Activated naive CD8-positive, alpha-beta T cell (primary cell): ENCODE measurements around the gene CGB5.
"Not testable (repeated sequence)": the region's sequence is repeated elsewhere in the genome, so short reads cannot be mapped to it uniquely, and the experiment has no call there.

Experiments
- H3K27ac Mint-ChIP-seq: one replicate; pipeline ENCODE4 v1.8.0; 2021; ENCODE audit warnings: mixed read lengths
- H3K27me3 Mint-ChIP-seq: one replicate; pipeline ENCODE4 v1.8.0; 2021; ENCODE audit warnings: mixed read lengths
- H3K36me3 Mint-ChIP-seq: one replicate; pipeline ENCODE4 v1.8.0; 2021; ENCODE audit warnings: mixed read lengths
- H3K4me1 Mint-ChIP-seq: one replicate; pipeline ENCODE4 v1.8.0; 2021; ENCODE audit warnings: low read depth, mixed read lengths
- H3K4me3 Mint-ChIP-seq: one replicate; pipeline ENCODE4 v1.8.0; 2021; ENCODE audit warnings: mild to moderate bottlenecking, mixed read lengths
- H3K9me3 Mint-ChIP-seq: one replicate; pipeline ENCODE4 v1.8.0; 2021; ENCODE audit warnings: low read depth, mixed read lengths

The CGB5 gene

DNA sequence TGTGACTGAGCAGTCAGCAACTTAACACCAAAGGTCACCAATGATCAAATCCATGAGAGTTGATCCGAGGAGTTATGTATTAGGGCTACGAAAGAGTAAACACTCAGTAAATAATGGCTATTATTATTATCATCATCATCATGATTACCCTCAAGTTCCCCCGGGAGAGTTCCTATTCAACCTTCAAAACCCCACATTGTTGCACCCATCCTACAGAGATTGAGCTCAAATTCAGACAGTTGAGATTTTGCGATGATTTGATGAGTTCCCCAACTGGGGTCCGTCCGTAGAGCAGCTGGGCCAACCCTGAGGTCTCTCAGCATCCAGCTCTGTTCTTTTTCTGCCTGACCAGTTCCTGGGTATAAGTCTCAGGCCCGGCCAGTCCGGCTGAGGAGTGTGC lies 5.5 kb upstream of the CGB5 start:
- not testable (repeated sequence) for H3K27ac Mint-ChIP-seq, H3K4me1 Mint-ChIP-seq, H3K36me3 Mint-ChIP-seq, H3K27me3 Mint-ChIP-seq, H3K4me3 Mint-ChIP-seq, H3K9me3 Mint-ChIP-seq

GRCh38 chr19:49038557-49039276 lies 4.9 kb upstream of the CGB5 start:
- H3K4me3 Mint-ChIP-seq, H3K27ac Mint-ChIP-seq, H3K9me3 Mint-ChIP-seq, H3K4me1 Mint-ChIP-seq, H3K36me3 Mint-ChIP-seq, H3K27me3 Mint-ChIP-seq: not testable (repeated sequence)

- H3K27me3 Mint-ChIP-seq, H3K9me3 Mint-ChIP-seq, H3K27ac Mint-ChIP-seq, H3K36me3 Mint-ChIP-seq, H3K4me3 Mint-ChIP-seq, H3K4me1 Mint-ChIP-seq: not testable (repeated sequence)
Observed at GRCh38 chr19:49039736-49040135, 3.9 kb upstream of the CGB5 start.

DNA sequence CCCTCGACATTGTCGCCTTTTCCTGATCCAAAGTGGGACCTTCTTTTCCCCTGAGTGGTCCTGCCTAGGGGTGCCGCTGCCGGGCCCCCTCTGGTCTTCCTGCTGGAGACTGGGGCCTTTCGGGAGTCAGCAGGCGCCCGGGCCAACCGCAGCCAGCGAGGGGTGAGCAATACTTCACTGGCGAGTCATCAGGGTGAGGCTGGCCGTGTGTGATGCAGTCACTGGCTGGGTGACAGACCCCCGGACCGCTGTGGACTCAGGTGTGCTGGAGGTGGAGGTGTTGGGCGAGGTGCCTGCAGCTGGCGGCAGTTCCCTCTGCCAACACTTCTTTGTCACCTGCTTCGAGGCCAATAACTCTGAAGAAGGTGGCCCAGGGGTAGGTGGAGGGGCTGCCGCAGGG lies 1.5 kb upstream of the CGB5 start:
- Mint-ChIP-seq H3K36me3 (no peaks in the 10 kb centered on the region), H3K27me3 (no peaks in the 10 kb centered on the region), H3K27ac (no peak overlapping the region), H3K4me1 (no peaks in the 10 kb centered on the region), H3K9me3 (no peaks in the 10 kb centered on the region), H3K4me3 (no peak overlapping the region)

- H3K4me1 Mint-ChIP-seq, H3K9me3 Mint-ChIP-seq, H3K27ac Mint-ChIP-seq, H3K36me3 Mint-ChIP-seq, H3K4me3 Mint-ChIP-seq, H3K27me3 Mint-ChIP-seq: not testable (repeated sequence)
Observed at GRCh38 chr19:49042666-49043065, 982 bp upstream of the CGB5 start.

GRCh38 chr19:49049011-49049410 lies 5.4 kb downstream of the CGB5 start, which contains the start of gene CGB8:
Gene CGB8 (minus strand): TSS chr19:49049111. CDS start chr19:49048739, 372 bp downstream.
- not testable (repeated sequence) for H3K9me3 Mint-ChIP-seq, H3K4me1 Mint-ChIP-seq, H3K27ac Mint-ChIP-seq, H3K4me3 Mint-ChIP-seq, H3K36me3 Mint-ChIP-seq, H3K27me3 Mint-ChIP-seq

DNA sequence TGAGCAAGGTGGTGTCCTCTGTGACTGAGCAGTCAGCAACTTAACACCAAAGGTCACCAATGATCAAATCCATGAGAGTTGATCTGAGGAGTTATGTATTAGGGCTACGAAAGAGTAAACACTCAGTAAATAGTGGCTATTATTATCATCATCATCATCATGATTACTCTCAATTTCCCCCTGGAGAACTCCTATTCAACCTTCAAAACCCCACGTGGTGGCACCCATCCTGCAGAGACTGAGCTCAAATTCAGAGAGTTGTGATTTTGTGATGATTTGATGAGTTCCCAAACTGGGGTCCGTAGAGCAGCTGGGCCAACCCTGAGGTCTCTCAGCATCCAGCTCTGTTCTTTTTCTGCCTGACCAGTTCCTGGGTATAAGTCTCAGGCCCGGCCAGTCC lies 6.2 kb downstream of the CGB5 start:
- H3K27me3 Mint-ChIP-seq, H3K36me3 Mint-ChIP-seq, H3K9me3 Mint-ChIP-seq, H3K27ac Mint-ChIP-seq, H3K4me3 Mint-ChIP-seq, H3K4me1 Mint-ChIP-seq: not testable (repeated sequence)

- H3K27ac Mint-ChIP-seq, H3K27me3 Mint-ChIP-seq, H3K9me3 Mint-ChIP-seq, H3K4me1 Mint-ChIP-seq, H3K4me3 Mint-ChIP-seq, H3K36me3 Mint-ChIP-seq: not testable (repeated sequence)
Observed at GRCh38 chr19:49050376-49051033, 6.9 kb downstream of the CGB5 start.

DNA sequence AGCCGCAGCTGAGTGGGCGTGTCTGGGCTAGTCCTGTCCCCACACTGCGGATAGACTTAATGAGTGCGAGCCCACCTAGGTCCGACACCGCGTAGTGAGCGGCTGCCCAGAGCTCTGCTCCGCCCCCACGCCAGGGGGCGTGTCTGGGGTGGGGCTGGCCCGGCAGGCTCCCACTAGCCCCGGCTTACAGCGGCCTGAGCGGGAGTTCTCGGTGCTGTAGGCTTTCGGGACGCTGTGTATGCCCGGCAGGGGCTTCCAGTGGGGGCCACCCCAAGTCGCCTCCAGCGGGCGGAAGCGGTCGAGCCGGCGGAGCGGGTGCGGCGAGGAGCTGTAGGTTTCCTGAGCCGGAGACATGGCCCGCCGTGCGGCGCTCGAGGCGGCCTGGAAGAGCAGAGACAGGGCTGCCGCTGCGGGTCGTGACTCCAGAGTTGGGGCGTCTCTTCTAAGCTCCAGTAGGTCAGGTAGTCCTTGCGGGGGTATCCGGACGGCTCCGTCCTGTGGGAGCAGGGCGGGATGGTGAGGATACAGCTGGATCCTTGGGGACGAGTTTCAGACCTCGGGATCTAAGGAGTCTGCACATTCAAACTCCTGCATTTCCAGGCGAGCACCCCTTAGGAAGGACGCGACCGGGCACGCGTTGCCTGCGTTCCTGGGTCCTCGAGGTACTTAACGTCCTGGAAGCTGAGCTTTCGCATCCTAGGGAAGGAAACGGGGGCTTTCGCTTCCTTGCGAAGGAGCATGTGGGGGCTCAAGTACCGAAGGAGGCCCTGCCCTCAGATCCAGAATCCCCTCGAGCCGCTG lies 12.7 kb downstream of the CGB5 start:
- Mint-ChIP-seq H3K27me3 (peaks cover 12% of the 10 kb centered on the region), H3K4me1 (peaks cover 15% of the 10 kb centered on the region), H3K36me3 (no peaks in the 10 kb centered on the region), H3K27ac (no peak overlapping the region), H3K4me3 (peak overlapping the region; percentile 89), H3K9me3 (no peaks in the 10 kb centered on the region)

- H3K4me1 Mint-ChIP-seq: peaks cover 15% of the 10 kb centered on the region
Observed at GRCh38 chr19:49056902-49057596, 13.4 kb downstream of the CGB5 start.

DNA sequence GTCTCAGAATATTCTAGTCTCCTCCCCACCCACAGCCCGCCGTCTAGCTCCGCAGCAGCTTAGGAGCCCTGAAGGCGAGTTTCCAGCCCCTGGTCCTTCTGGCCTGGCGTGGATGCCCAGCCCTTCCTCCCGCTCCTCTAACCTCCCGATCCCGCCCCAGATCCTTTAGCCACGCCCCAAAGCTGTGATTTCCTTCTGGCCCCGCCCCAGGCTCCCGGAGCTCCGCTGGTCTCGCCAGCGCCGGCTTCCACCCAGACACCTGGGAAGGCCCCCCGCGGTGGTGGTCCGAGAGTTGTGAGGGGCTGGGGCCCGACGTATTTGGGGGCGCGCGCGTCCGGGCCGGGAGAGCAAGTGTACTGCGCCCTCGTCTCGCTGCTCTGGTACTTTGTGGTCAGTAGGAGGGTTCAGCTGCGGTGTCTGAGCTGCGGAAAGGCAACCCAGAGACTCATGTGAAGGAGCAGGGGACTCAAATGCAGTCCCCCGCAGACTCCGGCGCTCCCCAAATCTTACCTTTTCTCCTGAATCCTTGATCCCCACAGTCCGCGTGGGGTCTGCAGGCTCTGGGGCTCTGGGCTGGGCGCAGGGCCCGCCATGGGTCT lies 14.1 kb downstream of the CGB5 start, which contains the start of gene CGB7:
CGB7 (minus strand) TSS at position 114 of the 599 bp plus-strand sequence. CDS start 2,374 bp downstream, outside the sequence.
- no peak within 1 kb of the TSS for H3K27ac Mint-ChIP-seq
- peak within 1 kb of the TSS; percentile 89 for H3K4me3 Mint-ChIP-seq
- no peaks in the 10 kb centered on the region for H3K36me3 Mint-ChIP-seq
- H3K4me1 Mint-ChIP-seq: peaks cover 15% of the 10 kb centered on the region
- H3K9me3 Mint-ChIP-seq: no peaks in the 10 kb centered on the region
- H3K27me3 Mint-ChIP-seq: peaks cover 12% of the 10 kb centered on the region

More at GRCh38 chr19:49056902-49057596, 13.4 kb downstream of the CGB5 start:
- H3K9me3 Mint-ChIP-seq, H3K27ac Mint-ChIP-seq, H3K36me3 Mint-ChIP-seq: not testable (repeated sequence)
- Mint-ChIP-seq H3K27me3 (peaks cover 12% of the 10 kb centered on the region), H3K4me3 (peak overlapping the region; percentile 89)

- H3K27me3 Mint-ChIP-seq: peaks cover 12% of the 10 kb centered on the region
- H3K36me3 Mint-ChIP-seq: no peaks in the 10 kb centered on the region
- H3K4me1 Mint-ChIP-seq: peaks cover 15% of the 10 kb centered on the region
- no peak overlapping the region for H3K27ac Mint-ChIP-seq
- no peak overlapping the region for H3K4me3 Mint-ChIP-seq
- H3K9me3 Mint-ChIP-seq: no peaks in the 10 kb centered on the region
Observed at GRCh38 chr19:49058562-49058961, 14.9 kb downstream of the CGB5 start.

GRCh38 chr19:49059053-49059452 lies 15.4 kb downstream of the CGB5 start:
- Mint-ChIP-seq H3K36me3 (no peaks in the 10 kb centered on the region), H3K4me1 (peaks cover 15% of the 10 kb centered on the region), H3K27ac (no peak overlapping the region), H3K4me3 (no peak overlapping the region), H3K27me3 (peaks cover 12% of the 10 kb centered on the region), H3K9me3 (no peaks in the 10 kb centered on the region)

DNA sequence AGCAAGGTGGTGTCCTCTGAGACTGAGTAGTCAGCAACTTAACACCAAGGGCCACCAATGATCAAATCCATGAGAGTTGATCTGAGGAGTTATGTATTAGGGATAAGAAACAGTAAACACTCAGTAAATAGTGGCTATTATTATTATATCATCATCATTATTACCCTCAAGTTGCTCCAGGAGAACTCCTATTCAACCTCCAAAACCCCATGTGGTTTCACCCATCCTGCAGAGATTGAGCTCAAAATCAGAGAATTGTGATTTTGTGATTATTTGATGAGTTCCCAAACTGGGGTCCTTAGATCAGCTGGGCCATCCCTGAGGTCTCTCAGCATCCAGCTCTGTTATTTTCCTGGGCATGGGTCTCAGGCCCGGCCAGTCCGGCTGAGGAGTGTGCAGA lies 17.4 kb downstream of the CGB5 start:
- Mint-ChIP-seq H3K9me3 (no peaks in the 10 kb centered on the region), H3K4me1 (peaks cover 15% of the 10 kb centered on the region), H3K27me3 (peaks cover 16% of the 10 kb centered on the region), H3K27ac (no peak overlapping the region), H3K36me3 (no peaks in the 10 kb centered on the region), H3K4me3 (no peak overlapping the region)
